Endodermal cell (in vitro differentiated cells): Measurements from ENCODE around the gene BLOC1S1. TPM values are rescaled to one million over a fixed set of nuclear protein-coding genes. Genes with fewer than 3 reads are reported as not detected.

Experiments used
- DNase-seq: peaks from one replicate; pipeline ENCODE4 v3.0.0-alpha.2; 2017
- H3K27ac ChIP-seq: 2 replicates; pipeline ENCODE4 v1.5.1; 2013; ENCODE audit warnings: mild to moderate bottlenecking, low read depth, low read length, moderate library complexity
- H3K27me3 ChIP-seq: 2 replicates; pipeline ENCODE4 v1.6.1; 2013; ENCODE audit warnings: mild to moderate bottlenecking, low read length, moderate library complexity; ENCODE audit not compliant: insufficient read depth, control insufficient read depth, poor library complexity, severe bottlenecking
- H3K36me3 ChIP-seq: 2 replicates; pipeline ENCODE4 v1.7.0; 2013; ENCODE audit warnings: mild to moderate bottlenecking, low read length, moderate library complexity; ENCODE audit not compliant: control insufficient read depth, insufficient read depth
- H3K4me1 ChIP-seq: one replicate; pipeline ENCODE4 v1.7.0; 2013; ENCODE audit warnings: low read length; ENCODE audit not compliant: control insufficient read depth, insufficient read depth
- H3K4me3 ChIP-seq: 2 replicates; pipeline ENCODE4 v1.5.1; 2013; ENCODE audit warnings: mild to moderate bottlenecking, low read length, moderate library complexity
- H3K9ac ChIP-seq: 2 replicates; pipeline ENCODE4 v1.6.1; 2013; ENCODE audit warnings: mild to moderate bottlenecking, low read length, moderate library complexity; ENCODE audit not compliant: poor library complexity, severe bottlenecking; ENCODE audit errors: extremely low read depth
- H3K9me3 ChIP-seq: 2 replicates; pipeline ENCODE4 v1.6.1; 2013; ENCODE audit warnings: mild to moderate bottlenecking, low read length, moderate library complexity; ENCODE audit not compliant: control insufficient read depth
- H3K27ac Mint-ChIP-seq: 2 replicates; pipeline ENCODE4 v1.8.0; 2020; ENCODE audit warnings: mixed read lengths
- H3K27me3 Mint-ChIP-seq: 2 replicates; pipeline ENCODE4 v1.8.0; 2021; ENCODE audit warnings: mild to moderate bottlenecking, mixed read lengths; ENCODE audit not compliant: insufficient read depth
- H3K36me3 Mint-ChIP-seq: 2 replicates; pipeline ENCODE4 v1.8.0; 2020; ENCODE audit warnings: low read depth, mixed read lengths
- H3K4me1 Mint-ChIP-seq: 2 replicates; pipeline ENCODE4 v1.8.0; 2020; ENCODE audit warnings: mixed read lengths
- H3K4me3 Mint-ChIP-seq: 2 replicates; pipeline ENCODE4 v1.8.0; 2020; ENCODE audit warnings: mild to moderate bottlenecking, moderate library complexity, mixed read lengths
- H3K9me3 Mint-ChIP-seq: 2 replicates; pipeline ENCODE4 v1.8.0; 2020; ENCODE audit warnings: mild to moderate bottlenecking, mixed read lengths
- CTCF ChIP-seq: fragments of 200-600 bp; sonication (generic); conservative IDR thresholded peaks from 2 replicates; pipeline ENCODE4 v1.5.0; 2021; ENCODE audit warnings: antibody characterized with exemption, mild to moderate bottlenecking
- WGBS, 2 experiments: methylation state at CpG; one replicate each; pipeline versions ENCODE4 v1.1.5 to v1.1.7; 2013; ENCODE audit warnings: missing lambda C conversion rate in 2 of 2, mixed read lengths in 1 of 2; ENCODE audit not compliant: insufficient coverage in 1 of 2, insufficient read length in 1 of 2; 5-methylcytosine and 5-hydroxymethylcytosine counted together
- total RNA-seq, 2 donors: library from RNA; stranded (reverse); fragmentation: NEBNext Ultra II Directional in 1 of 2; extraction: Animal tissue kit (Norgen Biotek cat#: 25700) in 1 of 2; gene quantifications; 2 replicates in 1 of 2; 3 replicates in 1 of 2; pipeline ENCODE4 v1.2.1, GENCODE V29; 2021

BLOC1S1 gene
- total RNA-seq, 2 donors from 2014 or later: 95.1 to 102 TPM

- H3K4me3 ChIP-seq: no peak overlapping the region
- no peaks in the 10 kb centered on the region for H3K9me3 ChIP-seq
- H3K27ac ChIP-seq: no peak overlapping the region
- no peaks in the 10 kb centered on the region for H3K9me3 Mint-ChIP-seq
- H3K27me3 Mint-ChIP-seq: no peaks in the 10 kb centered on the region
- DNase-seq: no peak
- no peak overlapping the region for H3K4me3 Mint-ChIP-seq
- H3K36me3 ChIP-seq: no peaks in the 10 kb centered on the region
- no peak overlapping the region for H3K27ac Mint-ChIP-seq
- 88 to 95% methylated on average over 10 to 14 of the region's 14 CpGs for WGBS, 2 experiments
- no peaks in the 10 kb centered on the region for H3K27me3 ChIP-seq
- H3K36me3 Mint-ChIP-seq: no peaks in the 10 kb centered on the region
- H3K4me1 Mint-ChIP-seq: peaks cover 21% of the 10 kb centered on the region
- H3K4me1 ChIP-seq: no peaks in the 10 kb centered on the region
- no peak overlapping the region for H3K9ac ChIP-seq
- no peak for TF ChIP-seq CTCF
These were observed 17.2 kb downstream of the BLOC1S1 start for GRCh38 chr12:55733021-55733555.

- no peak overlapping the region for H3K9ac ChIP-seq
- Mint-ChIP-seq H3K27ac (no peak overlapping the region), H3K27me3 (no peaks in the 10 kb centered on the region), H3K36me3 (no peaks in the 10 kb centered on the region), H3K9me3 (no peaks in the 10 kb centered on the region), H3K4me1 (peaks cover 25% of the 10 kb centered on the region), H3K4me3 (no peak overlapping the region)
- no peak overlapping the region for H3K27ac ChIP-seq
- WGBS, 2 experiments: 86 to 88% methylated on average over 2 of the region's 2 CpGs
- no peak for DNase-seq
- H3K4me3 ChIP-seq: no peak overlapping the region
- no peaks in the 10 kb centered on the region for H3K36me3 ChIP-seq
- H3K4me1 ChIP-seq: no peaks in the 10 kb centered on the region
- no peak for TF ChIP-seq CTCF
- H3K9me3 ChIP-seq: no peaks in the 10 kb centered on the region
- H3K27me3 ChIP-seq: no peaks in the 10 kb centered on the region
These were observed 18.0 kb downstream of the BLOC1S1 start for GRCh38 chr12:55733858-55734257.

GRCh38 chr12:55734595-55734994 lies 18.7 kb downstream of the BLOC1S1 start:
- no peak for DNase-seq
- 79 to 97% methylated on average over 2 to 3 of the region's 3 CpGs for WGBS, 2 experiments

More at GRCh38 chr12:55734595-55734994, 18.7 kb downstream of the BLOC1S1 start:
- no peak overlapping the region for H3K4me3 ChIP-seq
- no peaks in the 10 kb centered on the region for H3K9me3 ChIP-seq
- no peak overlapping the region for H3K9ac ChIP-seq
- H3K36me3 Mint-ChIP-seq: no peaks in the 10 kb centered on the region
- no peak overlapping the region for H3K4me3 Mint-ChIP-seq
- TF ChIP-seq CTCF: no peak
- no peaks in the 10 kb centered on the region for H3K9me3 Mint-ChIP-seq
- H3K27ac Mint-ChIP-seq: no peak overlapping the region
- no peak overlapping the region for H3K27ac ChIP-seq
- no peaks in the 10 kb centered on the region for H3K36me3 ChIP-seq
- no peaks in the 10 kb centered on the region for H3K4me1 ChIP-seq
- H3K27me3 Mint-ChIP-seq: no peaks in the 10 kb centered on the region
- H3K27me3 ChIP-seq: no peaks in the 10 kb centered on the region
- H3K4me1 Mint-ChIP-seq: peaks cover 25% of the 10 kb centered on the region
